Keratinocyte (primary cell): ENCODE measurements around the gene ANKRD34A.

Experiments used
- CTCF ChIP-seq, 3 experiments: IDR thresholded peaks in 1 of 3; conservative IDR thresholded peaks in 1 of 3; optimal IDR thresholded peaks in 1 of 3; 2 replicates in 2 of 3; 3 replicates in 1 of 3; pipeline versions ENCODE3 to v1.5.1; 2011; ENCODE audit warnings: low read length in 3 of 3, mild to moderate bottlenecking in 3 of 3, moderate library complexity in 2 of 3, control low read depth in 1 of 3, inconsistent platforms in 1 of 3; ENCODE audit not compliant: insufficient read depth in 2 of 3; ENCODE audit errors: extremely low read depth in 1 of 3
- EZH2 ChIP-seq: IDR thresholded peaks from one replicate; pipeline ENCODE4 v1.6.1; 2012; ENCODE audit warnings: inconsistent platforms, mild to moderate bottlenecking, low read length, moderate library complexity

GRCh38 chr1:145991735-145992412, 27.5 kb upstream of the ANKRD34A start:
- TF ChIP-seq CTCF (optimal IDR thresholded peaks at IDR 0.05 in 1 of 3, IDR thresholded peaks at IDR 0.05 in 1 of 3, conservative IDR thresholded peaks at IDR 0.05 in 1 of 3; ENCODE audit: extremely low read depth in 1 of 3, insufficient read depth in 2 of 3, low read length in 3 of 3): no peak
- no peak for TF ChIP-seq EZH2
